Myocyte (in vitro differentiated cells): ENCODE measurements around the gene TSPAN16. TPM values are rescaled to one million over a fixed set of nuclear protein-coding genes. Genes with fewer than 3 reads are reported as not detected.
A peak's percentile ranks its signal among the peaks of the same experiment; 100 is the strongest.
"Not testable (repeated sequence)": the region's sequence is repeated elsewhere in the genome, so short reads cannot be mapped to it uniquely, and the experiment has no call there.

Source experiments
- DNase-seq: peaks from one replicate; pipeline ENCODE4 v3.0.0-alpha.2; 2012; ENCODE audit warnings: low read depth
- total RNA-seq: library from RNA; depleted of rRNA; stranded (reverse); fragments of >200 nt; gene quantifications from 2 replicates; pipeline ENCODE4 v1.2.3, GENCODE V29; 2014

The TSPAN16 gene
- total RNA-seq, 1 donor from 2014 or later: not detected

- no peak for DNase-seq
These were observed 46.5 kb downstream of the TSPAN16 start for GRCh38 chr19:11342429-11342828.

DNA sequence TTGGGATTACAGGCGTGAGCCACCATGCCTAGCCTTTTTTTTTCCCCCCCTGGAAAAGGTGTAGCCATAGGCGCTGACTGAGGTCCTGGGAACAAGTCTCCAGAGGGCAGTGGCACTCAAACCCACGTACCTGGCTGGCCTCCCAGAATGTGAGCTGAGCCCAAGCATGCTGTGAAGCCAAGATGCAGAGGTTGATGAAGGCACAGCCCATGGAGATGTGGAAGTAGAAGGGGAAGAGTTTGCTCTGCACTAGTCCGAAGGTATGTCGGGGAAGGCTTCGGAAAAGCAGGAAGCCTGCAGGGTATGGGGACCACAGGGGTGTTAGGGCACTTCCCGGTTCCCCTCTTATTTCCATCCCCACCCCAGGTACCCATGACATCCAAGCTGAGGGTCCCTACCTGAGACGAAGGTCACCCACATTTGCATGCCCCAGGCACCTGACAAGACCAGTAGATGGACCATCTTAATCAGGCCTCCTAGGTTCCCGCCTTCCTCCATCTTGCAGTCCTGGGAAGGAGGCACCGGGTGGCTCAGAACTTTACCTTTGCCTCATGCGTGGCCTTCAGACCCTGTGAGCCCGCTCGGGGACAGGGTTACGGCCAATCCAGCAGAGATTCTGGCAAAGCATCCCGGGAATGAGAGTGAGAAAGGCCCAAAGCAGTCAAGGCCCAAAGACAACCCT, 49.3 kb downstream of the TSPAN16 start:
- DNase-seq: peak; percentile 25

- peak; percentile 100 for DNase-seq
These were observed 50.4 kb downstream of the TSPAN16 start, which contains the start of the genes CCDC159 and TMEM205 for GRCh38 chr19:11346104-11346940. TSS of gene CCDC159 (plus strand) at chr19:11346519. CDS start at chr19:11346607, 88 bp downstream. TSS of gene TMEM205 (minus strand) at chr19:11346268. CDS start at chr19:11345619, 649 bp downstream.

DNA sequence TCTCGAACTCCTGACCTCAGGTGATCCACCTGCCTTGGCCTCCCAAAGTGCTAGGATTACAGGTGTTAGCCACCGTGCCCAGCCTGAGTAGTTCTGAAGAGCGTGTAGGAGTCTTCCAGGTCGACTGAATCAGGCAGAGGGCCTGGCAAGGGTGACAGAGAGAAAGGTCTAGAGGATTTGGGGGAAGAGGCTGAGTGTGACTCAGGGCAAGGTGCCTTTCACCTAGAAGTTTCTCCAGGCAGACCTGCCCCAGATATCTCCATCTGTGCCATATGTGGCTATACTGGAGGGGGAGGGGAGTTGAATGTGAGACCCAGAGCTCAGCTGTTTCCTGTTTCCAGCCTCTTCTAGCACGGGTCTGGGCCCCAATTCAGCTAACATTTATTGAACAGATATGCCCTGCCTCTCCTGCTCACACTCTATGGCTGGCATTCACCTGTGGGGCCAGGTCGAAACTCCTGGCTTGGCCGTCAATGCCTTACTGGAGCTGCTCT, 51.6 kb downstream of the TSPAN16 start:
- DNase-seq: no peak

- DNase-seq: no peak
These were observed 53.2 kb downstream of the TSPAN16 start for GRCh38 chr19:11349171-11349570.

DNA sequence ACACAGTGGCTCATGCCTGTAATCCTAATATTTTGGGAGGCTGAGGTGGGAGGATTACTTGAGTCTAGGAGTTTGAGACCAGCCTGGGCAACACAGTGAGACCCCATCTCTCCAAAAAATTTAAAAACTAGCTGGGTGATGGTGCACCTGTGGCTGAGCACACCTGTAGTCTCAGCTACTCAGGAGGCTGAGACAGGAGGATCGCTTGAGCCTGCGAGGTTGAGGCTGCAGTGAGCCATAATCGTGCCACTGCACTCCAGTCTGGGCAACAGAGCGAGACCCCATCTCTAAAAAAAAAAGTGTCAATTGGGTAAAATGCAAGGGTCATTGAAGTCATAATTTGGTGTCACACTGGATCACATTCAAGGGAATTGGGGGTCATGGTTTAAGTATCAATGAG, 58.1 kb downstream of the TSPAN16 start:
- not testable (repeated sequence) for DNase-seq

- peak; percentile 92 for DNase-seq
These were observed 59.5 kb downstream of the TSPAN16 start, which contains the start of gene PLPPR2 for GRCh38 chr19:11355160-11356073. TSS of gene PLPPR2 (plus strand) at chr19:11355432. CDS start at chr19:11357674, 2,242 bp downstream.

DNA sequence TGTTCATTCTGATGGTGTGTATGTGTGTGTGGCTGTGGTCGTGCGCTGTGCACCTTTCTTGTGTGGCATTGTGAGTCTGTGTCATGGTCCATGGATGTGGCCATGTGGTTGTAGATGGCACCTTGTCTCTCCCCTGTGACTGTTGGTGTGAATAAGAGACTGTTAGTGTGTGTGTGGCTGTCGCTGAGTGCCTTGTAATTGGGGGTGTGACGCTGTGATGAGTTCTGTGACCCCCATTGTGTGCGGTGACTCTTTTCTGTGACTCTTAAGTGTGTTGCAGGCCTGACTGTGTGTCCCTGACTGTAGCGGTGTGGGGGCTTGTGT, 60.1 kb downstream of the TSPAN16 start:
- DNase-seq: no peak

- DNase-seq: no peak
These were observed 61.0 kb downstream of the TSPAN16 start for GRCh38 chr19:11356676-11357550.

GRCh38 chr19:11359421-11359820, 63.5 kb downstream of the TSPAN16 start:
- no peak for DNase-seq

DNA sequence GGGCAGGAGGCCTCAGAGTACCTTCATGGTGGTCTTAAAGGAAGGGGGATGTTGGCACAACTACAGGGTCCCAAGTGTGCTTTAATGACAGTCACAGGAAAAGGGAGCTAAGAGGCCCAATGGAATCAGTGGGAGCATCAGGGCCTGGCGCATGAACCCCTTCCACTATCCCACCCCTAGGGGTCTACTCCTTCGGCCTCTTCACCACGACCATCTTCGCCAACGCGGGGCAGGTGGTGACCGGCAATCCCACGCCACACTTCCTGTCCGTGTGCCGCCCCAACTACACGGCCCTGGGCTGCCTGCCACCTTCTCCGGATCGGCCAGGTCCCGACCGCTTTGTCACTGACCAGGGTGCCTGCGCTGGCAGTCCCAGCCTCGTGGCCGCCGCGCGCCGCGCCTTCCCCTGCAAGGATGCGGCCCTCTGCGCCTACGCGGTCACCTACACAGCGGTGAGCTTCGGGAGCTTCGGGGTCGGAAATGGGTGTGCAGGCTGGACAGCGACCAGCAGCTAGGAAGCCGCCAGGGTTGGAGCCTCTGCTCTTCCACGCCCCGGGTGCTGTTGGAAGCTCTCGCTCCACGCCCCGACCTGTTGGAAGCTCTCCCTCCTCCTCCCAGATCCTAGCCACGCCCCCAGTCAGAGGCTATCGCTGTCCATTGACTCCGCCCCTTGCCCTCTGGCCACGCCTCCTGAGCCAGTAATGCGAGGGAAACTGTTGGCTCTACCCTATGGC, 65.2 kb downstream of the TSPAN16 start:
- no peak for DNase-seq

DNA sequence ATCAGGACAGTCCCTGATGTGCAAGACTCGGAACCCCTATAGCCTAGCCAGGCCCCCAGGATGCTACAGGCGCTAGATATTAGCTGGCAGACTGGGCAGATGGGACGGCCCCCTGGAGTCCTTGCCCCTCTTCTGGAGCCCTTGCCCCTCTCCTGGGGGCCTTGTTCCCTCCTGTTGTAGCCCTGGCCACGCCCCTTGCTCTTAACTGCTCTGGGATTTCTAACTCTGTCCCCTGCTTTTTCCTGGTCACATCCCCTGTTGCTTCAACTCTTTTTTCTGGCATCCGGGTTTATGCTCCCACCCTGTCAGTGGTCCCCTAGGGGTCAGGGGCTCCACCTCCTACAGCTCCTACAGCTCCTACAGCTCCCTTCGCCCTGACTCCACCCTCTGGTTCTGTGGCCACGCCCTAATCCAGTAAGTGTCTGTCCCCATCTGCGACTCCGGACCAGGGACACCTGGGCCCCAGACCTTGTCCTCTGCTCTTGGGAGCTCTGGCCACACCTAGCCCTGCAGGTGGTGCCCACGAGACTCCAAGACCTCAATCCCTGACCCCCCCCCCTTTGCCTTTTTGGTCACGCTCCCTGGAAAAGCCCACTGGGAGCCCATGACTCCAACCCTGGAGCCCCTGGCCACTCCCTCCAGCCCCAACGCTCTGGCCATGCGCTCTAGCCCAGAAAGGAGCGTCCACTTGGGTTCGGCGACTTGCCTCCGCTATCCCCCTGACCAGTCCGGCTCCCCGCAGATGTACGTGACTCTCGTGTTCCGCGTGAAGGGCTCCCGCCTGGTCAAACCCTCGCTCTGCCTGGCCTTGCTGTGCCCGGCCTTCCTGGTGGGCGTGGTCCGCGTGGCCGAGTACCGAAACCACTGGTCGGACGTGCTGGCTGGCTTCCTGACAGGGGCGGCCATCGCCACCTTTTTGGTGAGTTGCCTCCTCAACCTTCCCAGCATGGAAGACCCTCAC, 66.1 kb downstream of the TSPAN16 start:
- no peak for DNase-seq

- DNase-seq: no peak
These were observed 67.9 kb downstream of the TSPAN16 start for GRCh38 chr19:11363881-11364280.

GRCh38 chr19:11364296-11364904, 68.4 kb downstream of the TSPAN16 start:
- DNase-seq: no peak

- DNase-seq: no peak
These were observed 69.0 kb downstream of the TSPAN16 start for GRCh38 chr19:11364935-11365334.
